Naive B cell (primary cell): ENCODE results near the gene SP140. TPM values are rescaled to one million over a fixed set of nuclear protein-coding genes. Genes with fewer than 3 reads are reported as not detected.
A peak's percentile ranks its signal among the peaks of the same experiment; 100 is the strongest.
"Not testable (repeated sequence)": the region's sequence is repeated elsewhere in the genome, so short reads cannot be mapped to it uniquely, and the experiment has no call there.

Experiments used
- ATAC-seq, 2 donors: fragments of 150-1000 bp; cut with Tn5 transposase; 2 replicates each; pipeline ENCODE4 v1.10.0; 2021; ENCODE audit warnings: low read depth in 2 of 2, mild to moderate bottlenecking in 2 of 2, moderate library complexity in 2 of 2
- DNase-seq: peaks from one replicate; pipeline ENCODE4 v3.0.0; 2022
- H3K27ac Mint-ChIP-seq, 6 donors: one replicate each; pipeline ENCODE4 v1.8.0; 2020 to 2022; ENCODE audit warnings: mild to moderate bottlenecking in 6 of 6, mixed read lengths in 6 of 6, moderate library complexity in 5 of 6, inconsistent platforms in 2 of 6
- H3K27me3 Mint-ChIP-seq, 3 donors: one replicate each; pipeline ENCODE4 v1.8.0; 2021 to 2022; ENCODE audit warnings: mixed read lengths in 3 of 3, mild to moderate bottlenecking in 1 of 3
- H3K36me3 Mint-ChIP-seq, 2 donors: one replicate each; pipeline ENCODE4 v1.8.0; 2020 to 2022; ENCODE audit warnings: mixed read lengths in 2 of 2, inconsistent platforms in 1 of 2, mild to moderate bottlenecking in 1 of 2
- H3K4me1 Mint-ChIP-seq, 3 donors: one replicate each; pipeline ENCODE4 v1.8.0; 2020 to 2022; ENCODE audit warnings: mixed read lengths in 3 of 3, inconsistent platforms in 1 of 3, mild to moderate bottlenecking in 1 of 3, moderate library complexity in 1 of 3
- H3K4me3 Mint-ChIP-seq, 8 donors: one replicate each; pipeline ENCODE4 v1.8.0; 2020 to 2022; ENCODE audit warnings: mild to moderate bottlenecking in 8 of 8, mixed read lengths in 8 of 8, moderate library complexity in 8 of 8, inconsistent platforms in 2 of 8
- H3K9me3 Mint-ChIP-seq, 7 donors: one replicate each; pipeline ENCODE4 v1.8.0; 2020 to 2022; ENCODE audit warnings: mixed read lengths in 7 of 7, mild to moderate bottlenecking in 5 of 7, inconsistent platforms in 2 of 7, moderate library complexity in 1 of 7
- polyA plus RNA-seq, 6 donors: library from polyadenylated mRNA; unstranded; fragments of 300-500 nt; fragmentation: Illumina TruSeq; gene quantifications; one replicate each; pipeline ENCODE4 v1.2.3, GENCODE V29; 2021; ENCODE audit warnings: low read depth in 6 of 6

Gene SP140
- polyA plus RNA-seq, 6 donors from 2014 or later: 65.4 to 95.3 (median 76.7) TPM

DNA sequence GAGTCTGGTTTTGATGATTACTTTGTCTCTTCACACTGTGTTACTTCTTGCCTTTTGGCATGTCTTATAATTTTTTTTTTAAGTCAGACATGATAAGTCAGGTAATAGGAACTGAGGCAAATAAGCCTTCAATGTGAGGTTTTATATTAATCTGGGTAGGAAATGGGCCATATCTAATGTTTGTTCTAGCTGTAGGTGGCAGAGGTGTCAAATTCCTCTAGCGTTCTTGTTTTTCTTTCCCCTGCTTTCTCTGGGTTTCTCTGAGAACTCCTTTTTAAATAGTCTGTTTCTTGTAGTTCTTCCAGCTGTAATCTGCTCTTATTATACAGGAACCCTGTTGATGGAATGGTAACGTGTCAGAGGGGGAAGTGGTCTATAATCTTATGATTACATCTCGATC is 5.7 kb downstream of the SP140 start:
- H3K27me3 Mint-ChIP-seq: no peaks in the 10 kb centered on the region
- peaks cover 5 to 19% (median 17%) of the 10 kb centered on the region in 7 donors for H3K9me3 Mint-ChIP-seq
- H3K4me3 Mint-ChIP-seq: peak overlapping the region in 7 of 8 donors; percentile 17 to 92 (median 62)
- peaks cover 20 to 39% of the 10 kb centered on the region in 2 donors for H3K36me3 Mint-ChIP-seq
- H3K27ac Mint-ChIP-seq: peak overlapping the region; percentile 21 to 84 (median 68)
- ATAC-seq (no peak), DNase-seq (no peak)
- H3K4me1 Mint-ChIP-seq: peaks cover 48 to 81% (median 77%) of the 10 kb centered on the region in 3 donors

DNA sequence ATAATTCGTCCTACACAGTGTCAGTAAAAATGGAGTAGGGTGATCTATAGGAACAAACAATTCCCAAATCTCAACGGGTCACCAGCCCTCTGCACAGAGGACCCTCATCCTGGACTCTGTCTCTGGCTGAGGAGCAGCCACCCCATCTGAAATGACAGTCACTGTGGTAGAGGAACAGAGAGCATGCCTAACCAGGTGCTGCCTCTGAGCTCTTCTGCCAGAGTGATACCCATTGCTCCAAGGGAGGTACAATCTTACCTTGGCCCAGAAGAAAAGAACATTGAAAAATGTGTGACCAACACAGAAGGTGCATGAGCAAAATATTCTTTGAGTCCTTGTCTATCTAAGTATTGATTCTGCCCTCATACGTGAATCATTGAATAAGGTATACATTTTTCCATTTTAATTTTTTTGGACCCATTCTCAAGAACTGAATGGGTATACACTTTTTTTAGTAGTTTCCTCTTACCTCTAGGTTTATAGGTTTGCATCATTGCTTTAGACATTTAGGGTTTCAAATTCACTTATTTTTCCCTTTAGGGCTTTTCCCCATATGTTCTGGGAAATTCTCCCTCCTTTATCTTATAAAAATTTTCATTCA is 8.7 kb downstream of the SP140 start:
- ATAC-seq: peak; percentile 51 to 71
- peak overlapping the region in 6 of 8 donors; percentile 9 to 55 (median 38) for H3K4me3 Mint-ChIP-seq
- H3K27me3 Mint-ChIP-seq: no peaks in the 10 kb centered on the region
- H3K9me3 Mint-ChIP-seq: peaks cover 5 to 19% (median 16%) of the 10 kb centered on the region in 7 donors
- H3K4me1 Mint-ChIP-seq: peaks cover 33 to 70% (median 68%) of the 10 kb centered on the region in 3 donors
- H3K36me3 Mint-ChIP-seq: peaks cover 37 to 57% of the 10 kb centered on the region in 2 donors
- peak overlapping the region; percentile 12 to 86 (median 74) for H3K27ac Mint-ChIP-seq
- no peak for DNase-seq

DNA sequence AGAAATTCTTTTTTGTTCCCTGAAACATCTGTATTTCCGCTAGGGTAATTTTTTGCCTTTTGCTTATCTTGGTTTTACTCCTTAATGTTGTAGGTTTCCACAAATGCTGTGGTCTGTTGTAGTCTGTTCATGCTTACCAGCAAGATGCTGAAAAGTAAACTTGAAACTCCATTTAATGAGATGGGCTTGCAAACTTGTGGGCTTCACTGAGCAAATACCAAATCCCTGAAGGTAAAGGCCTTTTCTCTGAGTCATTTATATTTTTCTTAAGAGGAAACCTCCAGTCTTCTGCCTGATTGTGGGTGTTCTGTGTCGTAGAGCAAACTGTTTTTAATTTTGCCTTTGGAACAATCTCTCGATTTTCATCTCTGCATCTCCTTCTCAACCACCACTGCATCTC is 9.3 kb downstream of the SP140 start:
- peak overlapping the region in 1 of 8 donors; percentile 55 for H3K4me3 Mint-ChIP-seq
- DNase-seq: no peak
- peak overlapping the region in 5 of 6 donors; percentile 31 to 81 (median 71) for H3K27ac Mint-ChIP-seq
- peaks cover 5 to 19% (median 15%) of the 10 kb centered on the region in 7 donors for H3K9me3 Mint-ChIP-seq
- no peaks in the 10 kb centered on the region for H3K27me3 Mint-ChIP-seq
- peaks cover 31 to 68% (median 63%) of the 10 kb centered on the region in 3 donors for H3K4me1 Mint-ChIP-seq
- H3K36me3 Mint-ChIP-seq: peaks cover 37 to 55% of the 10 kb centered on the region in 2 donors
- ATAC-seq: no peak

DNA sequence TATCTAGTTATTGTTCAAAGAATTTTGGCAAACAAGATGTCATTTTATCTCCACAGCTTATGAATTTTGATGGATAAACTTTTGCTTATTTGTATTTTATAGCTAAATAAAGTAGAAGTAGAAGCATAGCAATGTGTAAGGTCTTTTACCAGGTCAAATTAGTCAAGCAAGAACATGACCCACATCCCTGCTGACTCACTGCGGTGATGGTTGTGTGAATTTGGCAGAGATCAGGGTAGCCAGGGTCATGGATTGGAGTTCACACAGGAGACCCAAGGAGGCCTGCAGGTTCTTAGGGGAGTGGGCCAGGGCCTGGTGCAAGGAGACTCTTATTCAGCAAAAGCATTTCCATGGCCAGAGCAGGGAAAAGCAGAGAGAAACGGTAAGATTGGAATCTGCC is 18.7 kb downstream of the SP140 start:
- H3K4me1 Mint-ChIP-seq: peaks cover 4 to 19% (median 8%) of the 10 kb centered on the region in 3 donors
- no peak overlapping the region for H3K4me3 Mint-ChIP-seq
- H3K27ac Mint-ChIP-seq: no peak overlapping the region
- ATAC-seq (no peak), DNase-seq (no peak)
- no peaks in the 10 kb centered on the region for H3K9me3 Mint-ChIP-seq
- peaks cover 36 to 39% of the 10 kb centered on the region in 2 donors for H3K36me3 Mint-ChIP-seq
- H3K27me3 Mint-ChIP-seq: no peaks in the 10 kb centered on the region

DNA sequence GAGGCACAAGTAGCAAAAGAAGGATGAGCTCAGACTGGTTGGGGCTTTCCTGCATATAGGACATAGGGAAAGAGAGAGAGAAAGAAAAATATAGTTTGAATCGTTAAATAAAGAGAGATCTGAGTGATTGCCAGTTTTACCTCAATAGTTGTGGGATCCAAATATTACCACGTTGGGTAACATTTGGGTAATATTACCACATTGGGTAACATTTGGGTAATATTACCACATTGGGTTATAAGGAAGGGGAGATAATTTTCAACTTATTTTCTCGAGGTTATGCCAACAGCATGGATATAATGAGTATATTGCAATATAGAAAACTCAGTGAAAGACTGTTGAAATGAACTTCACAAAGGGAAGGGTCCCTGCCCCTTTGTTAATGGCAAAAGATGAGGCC is 20.7 kb downstream of the SP140 start:
- ATAC-seq (no peak), DNase-seq (no peak)
- no peaks in the 10 kb centered on the region for H3K27me3 Mint-ChIP-seq
- no peak overlapping the region for H3K27ac Mint-ChIP-seq
- peaks cover 21 to 25% of the 10 kb centered on the region in 2 donors for H3K36me3 Mint-ChIP-seq
- H3K4me1 Mint-ChIP-seq: peaks cover 3 to 16% (median 8%) of the 10 kb centered on the region in 3 donors
- H3K9me3 Mint-ChIP-seq: no peaks in the 10 kb centered on the region
- H3K4me3 Mint-ChIP-seq: no peak overlapping the region

DNA sequence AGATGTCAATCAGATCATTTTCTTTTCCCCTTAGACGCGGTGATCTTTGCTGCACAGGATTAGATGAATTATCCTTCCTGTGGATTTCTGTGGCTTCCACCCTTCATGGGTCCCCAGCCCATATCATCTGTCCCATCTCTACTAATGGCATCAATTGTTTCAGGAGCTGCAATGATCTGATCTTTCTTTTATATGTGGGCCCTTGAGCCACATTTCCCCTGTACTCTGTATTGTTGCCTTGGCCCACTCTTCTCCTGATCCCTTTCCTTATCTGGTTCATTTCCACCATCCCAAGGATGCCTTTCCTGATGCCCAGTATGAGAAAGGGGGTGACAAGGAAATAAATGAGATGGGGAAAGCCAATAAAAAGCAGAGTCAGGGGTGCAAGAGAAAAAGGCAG is 24.7 kb downstream of the SP140 start:
- Mint-ChIP-seq H3K4me1 (peaks cover 0 to 2% (median 0%) of the 10 kb centered on the region in 3 donors), H3K4me3 (no peak overlapping the region), H3K36me3 (no peaks in the 10 kb centered on the region), H3K27ac (no peak overlapping the region), H3K27me3 (no peaks in the 10 kb centered on the region), H3K9me3 (no peaks in the 10 kb centered on the region)
- no peak for ATAC-seq
- DNase-seq: no peak

DNA sequence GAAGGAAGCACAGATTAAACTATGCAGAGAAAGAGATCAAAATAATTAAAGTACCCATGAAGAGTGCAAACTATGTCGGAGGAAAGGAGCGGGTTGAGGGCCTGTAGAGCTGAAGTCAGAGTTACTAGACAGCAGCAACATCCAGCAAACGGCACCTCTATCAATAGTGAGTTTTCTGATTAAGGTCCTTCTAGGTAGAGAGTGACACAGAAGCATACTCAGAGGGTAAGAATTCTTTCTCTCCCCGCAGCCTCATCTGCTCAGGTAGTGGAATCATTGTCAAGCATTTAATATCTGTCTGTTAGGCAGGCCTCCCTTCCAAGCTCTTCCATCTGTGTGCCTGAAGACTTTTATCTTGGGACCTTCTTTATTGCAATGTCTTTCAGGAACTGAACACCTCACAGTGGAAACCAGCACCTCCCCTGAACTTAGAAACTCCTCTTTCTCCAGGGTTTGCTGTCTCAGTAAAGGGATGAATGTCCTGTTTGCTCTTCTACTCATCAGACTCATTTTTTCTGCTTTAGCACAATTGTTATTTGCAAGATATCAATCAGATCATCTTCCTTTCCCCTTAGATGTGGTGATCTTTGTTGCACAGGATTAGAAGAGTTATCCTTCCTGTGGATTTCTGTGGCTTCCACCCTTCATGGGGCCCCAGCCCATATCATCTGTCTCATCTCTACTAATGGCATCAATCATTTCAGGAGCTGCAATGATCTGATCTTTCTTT is 28.8 kb downstream of the SP140 start:
- ATAC-seq: no peak

DNA sequence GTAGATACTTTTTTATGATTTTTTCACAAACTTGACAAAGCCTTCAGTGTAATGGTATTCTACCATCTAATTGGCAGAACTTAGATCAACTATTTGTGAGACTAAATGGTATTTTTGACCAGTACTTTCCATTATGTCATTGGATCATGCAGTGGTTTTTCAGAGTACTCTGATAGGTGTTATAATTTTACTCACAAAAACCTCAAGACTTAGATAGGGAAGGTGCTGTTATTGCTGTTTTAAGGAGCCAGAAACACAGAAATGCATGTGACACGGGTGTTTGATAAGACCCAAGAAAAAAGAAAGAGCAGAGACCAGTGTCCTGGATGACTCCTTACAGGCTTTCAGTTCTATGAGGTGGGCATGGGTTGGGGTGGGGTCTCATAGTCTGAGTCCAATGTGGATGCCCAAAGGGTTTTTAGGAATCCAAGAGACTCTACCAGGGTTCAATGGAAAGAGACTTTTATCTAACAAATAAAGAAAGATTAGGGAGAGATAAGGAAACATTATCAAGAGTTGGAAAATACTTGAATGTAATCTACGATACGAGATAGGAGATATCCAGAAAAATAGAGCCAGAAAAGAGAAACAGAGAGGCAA is 31.3 kb downstream of the SP140 start:
- H3K4me1 Mint-ChIP-seq: peaks cover 29 to 39% (median 37%) of the 10 kb centered on the region in 3 donors
- peaks cover 20 to 22% of the 10 kb centered on the region in 2 donors for H3K36me3 Mint-ChIP-seq
- H3K4me3 Mint-ChIP-seq: peak overlapping the region in 3 of 8 donors; percentile 22 to 57 (median 33)
- peak overlapping the region; percentile 24 to 91 (median 64) for H3K27ac Mint-ChIP-seq
- no peak for ATAC-seq
- no peak for DNase-seq
- peaks cover 0 to 9% (median 3%) of the 10 kb centered on the region in 7 donors for H3K9me3 Mint-ChIP-seq
- H3K27me3 Mint-ChIP-seq: no peaks in the 10 kb centered on the region

More for the DNA sequence above, 28.8 kb downstream of the SP140 start:
- H3K27me3 Mint-ChIP-seq: no peaks in the 10 kb centered on the region
- H3K36me3 Mint-ChIP-seq: peaks cover 0 to 4% of the 10 kb centered on the region in 2 donors
- no peak overlapping the region for H3K4me3 Mint-ChIP-seq
- no peak overlapping the region for H3K27ac Mint-ChIP-seq
- peaks cover 15 to 22% (median 16%) of the 10 kb centered on the region in 3 donors for H3K4me1 Mint-ChIP-seq
- no peak for DNase-seq
- H3K9me3 Mint-ChIP-seq: no peaks in the 10 kb centered on the region

DNA sequence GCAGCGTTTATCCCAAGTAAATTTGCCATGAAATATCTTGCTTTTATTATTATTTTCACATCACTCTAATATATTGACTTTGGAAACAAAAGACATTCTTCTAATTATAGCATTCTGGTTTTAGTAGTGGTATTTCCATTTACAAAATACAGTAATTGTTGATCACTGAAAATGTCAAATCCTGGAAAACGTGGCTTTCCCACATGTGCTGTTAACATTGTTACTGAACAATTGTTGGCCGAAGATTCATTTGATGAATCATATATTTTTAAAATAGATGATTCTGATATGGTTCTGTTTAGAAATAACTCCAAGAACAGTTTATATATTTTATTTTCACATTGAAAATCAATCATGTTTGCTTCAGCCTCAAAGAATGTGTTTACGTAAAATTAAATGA is 32.9 kb downstream of the SP140 start:
- peaks cover 29 to 31% of the 10 kb centered on the region in 2 donors for H3K36me3 Mint-ChIP-seq
- H3K4me3 Mint-ChIP-seq: no peak overlapping the region
- peaks cover 40 to 54% (median 54%) of the 10 kb centered on the region in 3 donors for H3K4me1 Mint-ChIP-seq
- peak overlapping the region in 2 of 6 donors; percentile 26 to 84 for H3K27ac Mint-ChIP-seq
- H3K9me3 Mint-ChIP-seq: peaks cover 0 to 9% (median 3%) of the 10 kb centered on the region in 7 donors
- ATAC-seq: no peak
- H3K27me3 Mint-ChIP-seq: no peaks in the 10 kb centered on the region
- no peak for DNase-seq

DNA sequence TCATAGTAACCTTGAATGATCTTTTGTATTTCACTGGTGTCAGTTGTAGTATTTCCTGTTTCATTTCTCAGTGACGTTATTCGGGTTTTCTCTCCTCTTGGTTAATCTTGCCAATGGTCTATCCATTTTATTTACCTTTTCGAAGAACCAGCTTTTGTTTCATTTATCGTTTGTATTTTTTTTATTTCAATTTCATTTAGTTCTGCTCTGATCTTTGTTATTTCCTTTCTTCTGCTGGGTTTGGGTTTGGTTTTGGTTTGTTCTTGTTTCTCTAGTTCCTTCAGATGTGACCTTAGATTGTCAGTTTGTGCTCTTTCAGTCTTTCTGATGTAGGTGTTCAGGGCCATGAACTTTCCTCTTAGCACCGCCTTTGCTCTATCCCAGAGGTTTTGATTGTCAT is 36.7 kb downstream of the SP140 start:
- peak overlapping the region in 6 of 8 donors; percentile 1 to 63 (median 20) for H3K4me3 Mint-ChIP-seq
- peaks cover 47 to 57% of the 10 kb centered on the region in 2 donors for H3K36me3 Mint-ChIP-seq
- H3K27ac Mint-ChIP-seq: peak overlapping the region; percentile 58 to 86 (median 76)
- H3K4me1 Mint-ChIP-seq: peaks cover 52 to 79% (median 68%) of the 10 kb centered on the region in 3 donors
- peaks cover 0 to 9% (median 3%) of the 10 kb centered on the region in 7 donors for H3K9me3 Mint-ChIP-seq
- no peaks in the 10 kb centered on the region for H3K27me3 Mint-ChIP-seq
- DNase-seq: peak; percentile 37
- peak; percentile 40 to 49 for ATAC-seq

DNA sequence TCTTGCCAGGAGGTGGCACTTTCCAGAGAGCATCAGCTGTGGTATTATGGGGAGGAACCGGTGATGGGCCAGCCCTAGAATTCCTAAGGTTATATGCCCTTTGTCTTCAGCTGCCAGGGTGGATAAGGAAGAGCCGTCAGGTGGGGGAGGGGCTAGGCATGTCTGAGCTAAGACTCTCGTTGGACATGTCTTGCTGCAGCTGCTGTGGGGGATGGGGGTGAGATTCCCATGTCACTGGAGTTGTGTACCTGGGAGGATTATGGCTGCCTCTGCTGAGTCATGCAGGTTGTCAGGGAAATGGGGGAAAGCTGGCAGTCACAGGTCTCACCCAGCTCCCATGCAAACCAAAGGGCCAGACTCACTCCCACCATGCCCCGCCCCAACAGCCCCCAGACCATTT is 39.4 kb downstream of the SP140 start:
- DNase-seq, H3K9me3 Mint-ChIP-seq, ATAC-seq, H3K27me3 Mint-ChIP-seq: not testable (repeated sequence)
- Mint-ChIP-seq H3K27ac (peak overlapping the region; percentile 4 to 83 (median 75)), H3K4me1 (peaks cover 59 to 87% (median 76%) of the 10 kb centered on the region in 3 donors), H3K36me3 (peaks cover 55 to 72% of the 10 kb centered on the region in 2 donors), H3K4me3 (peak overlapping the region in 1 of 8 donors; percentile 27)

DNA sequence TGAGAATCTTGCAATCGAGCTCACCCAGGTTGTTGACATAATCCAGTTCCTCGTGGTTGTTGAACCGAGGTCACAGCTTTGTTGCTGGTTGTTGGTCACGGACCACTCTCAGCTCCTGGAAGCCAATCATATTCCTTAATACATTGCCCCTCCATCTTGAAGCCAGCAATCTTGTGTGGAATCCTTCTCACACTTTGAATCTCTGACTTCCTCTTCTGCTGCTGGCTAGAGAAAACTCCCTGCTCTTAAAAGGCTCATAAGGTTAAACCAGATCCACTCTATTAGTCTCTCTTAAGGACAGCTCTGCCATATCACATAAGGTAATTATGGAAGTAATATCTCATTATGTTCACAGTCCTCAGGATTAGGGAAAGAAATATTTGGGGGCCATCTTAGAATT is 41.1 kb downstream of the SP140 start:
- peaks cover 58 to 72% of the 10 kb centered on the region in 2 donors for H3K36me3 Mint-ChIP-seq
- H3K27me3 Mint-ChIP-seq: no peaks in the 10 kb centered on the region
- peak; percentile 55 to 71 for ATAC-seq
- no peak for DNase-seq
- peaks cover 52 to 71% (median 62%) of the 10 kb centered on the region in 3 donors for H3K4me1 Mint-ChIP-seq
- peaks cover 0 to 5% (median 0%) of the 10 kb centered on the region in 7 donors for H3K9me3 Mint-ChIP-seq
- H3K27ac Mint-ChIP-seq: peak overlapping the region in 2 of 6 donors; percentile 20 to 44
- no peak overlapping the region for H3K4me3 Mint-ChIP-seq

DNA sequence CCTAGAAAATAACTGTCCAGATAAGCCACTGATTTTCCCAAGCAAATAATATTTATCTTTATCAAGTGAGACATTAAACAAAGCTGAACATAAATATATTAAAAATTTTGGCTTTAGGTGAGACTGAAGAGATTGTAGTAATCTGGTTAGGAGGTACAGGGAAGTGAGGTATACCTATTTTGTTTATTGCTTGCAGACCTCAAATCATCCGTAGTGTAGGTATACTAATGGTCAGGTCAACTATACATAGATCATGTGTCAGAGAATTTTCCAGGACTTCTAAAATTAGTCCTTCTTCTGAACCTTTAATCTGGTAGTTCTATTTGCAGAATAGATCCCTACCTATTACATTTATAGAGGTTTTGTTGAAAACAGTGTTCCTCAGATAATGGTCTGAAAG is 41.5 kb downstream of the SP140 start:
- H3K9me3 Mint-ChIP-seq: peaks cover 0 to 5% (median 0%) of the 10 kb centered on the region in 7 donors
- peak overlapping the region in 4 of 6 donors; percentile 34 to 84 (median 54) for H3K27ac Mint-ChIP-seq
- H3K36me3 Mint-ChIP-seq: peaks cover 59 to 73% of the 10 kb centered on the region in 2 donors
- DNase-seq (no peak), ATAC-seq (no peak)
- H3K4me3 Mint-ChIP-seq: no peak overlapping the region
- H3K4me1 Mint-ChIP-seq: peaks cover 49 to 66% (median 58%) of the 10 kb centered on the region in 3 donors
- no peaks in the 10 kb centered on the region for H3K27me3 Mint-ChIP-seq
